Immature natural killer cell (primary cell): ENCODE results near the gene SPSB1. TPM values are rescaled to one million over a fixed set of nuclear protein-coding genes. Genes with fewer than 3 reads are reported as not detected.

ENCODE experiments used
- DNase-seq, 3 donors: peaks; one replicate each; pipeline ENCODE4 v3.0.0; 2022; ENCODE audit warnings: mixed read lengths in 1 of 3
- H3K27ac Mint-ChIP-seq, 6 donors: one replicate each; pipeline ENCODE4 v1.8.0; 2020; ENCODE audit warnings: mixed read lengths in 6 of 6, mild to moderate bottlenecking in 5 of 6, inconsistent platforms in 4 of 6, moderate library complexity in 3 of 6
- H3K27me3 Mint-ChIP-seq, 3 donors: one replicate each; pipeline ENCODE4 v1.8.0; 2020 to 2021; ENCODE audit warnings: low read depth in 3 of 3, mild to moderate bottlenecking in 3 of 3, mixed read lengths in 3 of 3, moderate library complexity in 3 of 3, inconsistent platforms in 1 of 3
- H3K36me3 Mint-ChIP-seq, 3 donors: one replicate each; pipeline ENCODE4 v1.8.0; 2020; ENCODE audit warnings: mixed read lengths in 3 of 3, inconsistent platforms in 2 of 3, mild to moderate bottlenecking in 2 of 3
- H3K4me1 Mint-ChIP-seq, 2 donors: one replicate each; pipeline ENCODE4 v1.8.0; 2020; ENCODE audit warnings: inconsistent platforms in 2 of 2, mild to moderate bottlenecking in 2 of 2, mixed read lengths in 2 of 2, moderate library complexity in 1 of 2
- H3K4me3 Mint-ChIP-seq, 5 donors: one replicate each; pipeline ENCODE4 v1.8.0; 2020; ENCODE audit warnings: mild to moderate bottlenecking in 5 of 5, mixed read lengths in 5 of 5, inconsistent platforms in 3 of 5, moderate library complexity in 3 of 5
- H3K9me3 Mint-ChIP-seq, 6 donors: one replicate each; pipeline ENCODE4 v1.8.0; 2020; ENCODE audit warnings: mild to moderate bottlenecking in 6 of 6, mixed read lengths in 6 of 6, inconsistent platforms in 4 of 6, moderate library complexity in 3 of 6
- polyA plus RNA-seq, 3 donors: library from polyadenylated mRNA; unstranded; fragments of 300-500 nt; fragmentation: Illumina TruSeq; gene quantifications; one replicate each; pipeline ENCODE4 v1.2.3, GENCODE V29; 2021

The SPSB1 gene
- polyA plus RNA-seq, 3 donors from 2014 or later = 2.4 to 6.6 TPM; not detected in 1

DNA sequence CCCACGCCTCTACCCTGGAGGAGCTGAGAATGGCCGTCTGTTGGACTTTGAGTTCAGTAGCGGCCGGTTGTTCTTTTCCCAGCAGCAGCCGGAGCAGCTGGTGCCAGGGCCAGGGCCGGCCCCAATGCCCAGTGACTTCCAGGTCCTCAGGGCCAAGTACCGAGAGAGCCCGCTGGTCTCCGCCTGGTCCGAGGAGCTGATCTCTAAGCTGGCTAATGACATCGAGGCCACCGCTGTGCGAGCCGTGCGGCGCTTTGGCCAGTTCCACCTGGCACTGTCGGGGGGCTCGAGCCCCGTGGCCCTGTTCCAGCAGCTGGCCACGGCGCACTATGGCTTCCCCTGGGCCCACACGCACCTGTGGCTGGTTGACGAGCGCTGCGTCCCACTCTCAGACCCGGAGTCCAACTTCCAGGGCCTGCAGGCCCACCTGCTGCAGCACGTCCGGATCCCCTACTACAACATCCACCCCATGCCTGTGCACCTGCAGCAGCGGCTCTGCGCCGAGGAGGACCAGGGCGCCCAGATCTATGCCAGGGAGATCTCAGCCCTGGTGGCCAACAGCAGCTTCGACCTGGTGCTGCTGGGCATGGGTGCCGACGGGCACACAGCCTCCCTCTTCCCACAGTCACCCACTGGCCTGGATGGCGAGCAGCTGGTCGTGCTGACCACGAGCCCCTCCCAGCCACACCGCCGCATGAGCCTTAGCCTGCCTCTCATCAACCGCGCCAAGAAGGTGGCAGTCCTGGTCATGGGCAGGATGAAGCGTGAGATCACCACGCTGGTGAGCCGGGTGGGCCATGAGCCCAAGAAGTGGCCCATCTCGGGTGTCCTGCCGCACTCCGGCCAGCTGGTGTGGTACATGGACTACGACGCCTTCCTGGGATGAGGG, 28.5 kb upstream of the SPSB1 start:
- DNase-seq = no peak
- no peaks in the 10 kb centered on the region for H3K9me3 Mint-ChIP-seq
- H3K27ac Mint-ChIP-seq = no peak overlapping the region
- H3K4me1 Mint-ChIP-seq = peaks cover 18 to 25% of the 10 kb centered on the region in 2 donors
- H3K27me3 Mint-ChIP-seq = peaks cover 0 to 2% (median 1%) of the 10 kb centered on the region in 3 donors
- peaks cover 7 to 14% (median 8%) of the 10 kb centered on the region in 3 donors for H3K36me3 Mint-ChIP-seq
- no peak overlapping the region for H3K4me3 Mint-ChIP-seq

DNA sequence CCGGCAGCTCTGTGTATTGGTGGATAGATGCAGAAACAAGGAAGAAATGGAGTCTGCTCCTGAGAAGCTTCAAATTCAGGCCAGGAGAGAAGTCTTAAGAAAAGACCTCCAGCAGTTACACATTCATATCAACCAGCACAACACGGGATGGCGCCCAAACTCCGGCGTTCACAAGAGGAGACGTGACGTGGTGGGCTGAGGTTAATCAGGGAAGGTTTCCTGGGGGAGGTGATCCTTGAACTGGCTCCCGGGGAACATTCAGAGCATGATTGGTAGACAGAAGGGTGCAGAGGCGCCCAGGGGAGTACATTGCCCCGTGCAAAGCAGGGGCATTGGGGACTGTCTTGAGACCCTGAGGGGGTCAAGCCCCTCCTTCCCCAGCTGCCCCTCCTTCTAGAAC, 27.7 kb upstream of the SPSB1 start:
- Mint-ChIP-seq H3K36me3 (peaks cover 7 to 14% (median 8%) of the 10 kb centered on the region in 3 donors), H3K4me1 (peaks cover 10 to 17% of the 10 kb centered on the region in 2 donors), H3K27ac (peak overlapping the region in 1 of 6 donors; percentile 61)

DNA sequence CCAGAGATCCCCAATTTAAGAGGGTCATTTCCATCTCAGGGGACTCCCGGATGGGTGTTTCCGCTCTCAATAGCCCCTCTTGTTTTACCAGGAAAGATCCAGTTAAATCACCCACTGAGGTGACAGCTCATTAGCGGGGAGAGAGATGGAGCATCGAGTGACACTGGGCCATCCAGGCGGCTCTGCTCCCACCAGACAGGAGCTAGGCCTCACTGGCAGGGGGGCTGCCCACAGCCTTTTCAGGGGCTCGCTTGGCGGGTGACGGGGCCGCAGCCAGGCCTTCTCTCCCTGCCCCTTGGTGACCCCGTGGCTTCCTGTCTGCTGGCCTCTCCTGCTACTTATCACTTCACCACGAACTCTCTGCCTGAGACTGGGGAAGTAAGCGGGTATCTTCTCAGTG, 26.7 kb upstream of the SPSB1 start:
- Mint-ChIP-seq H3K9me3 (no peaks in the 10 kb centered on the region), H3K36me3 (peaks cover 7 to 13% (median 8%) of the 10 kb centered on the region in 3 donors), H3K27me3 (peaks cover 0 to under 1% (median 0%) of the 10 kb centered on the region in 3 donors), H3K27ac (no peak overlapping the region), H3K4me3 (no peak overlapping the region), H3K4me1 (peaks cover 6 to 8% of the 10 kb centered on the region in 2 donors)
- no peak for DNase-seq

More for the DNA sequence above, 27.7 kb upstream of the SPSB1 start:
- no peaks in the 10 kb centered on the region for H3K9me3 Mint-ChIP-seq
- no peak overlapping the region for H3K4me3 Mint-ChIP-seq
- no peak for DNase-seq
- peaks cover 0 to 2% (median 1%) of the 10 kb centered on the region in 3 donors for H3K27me3 Mint-ChIP-seq

DNA sequence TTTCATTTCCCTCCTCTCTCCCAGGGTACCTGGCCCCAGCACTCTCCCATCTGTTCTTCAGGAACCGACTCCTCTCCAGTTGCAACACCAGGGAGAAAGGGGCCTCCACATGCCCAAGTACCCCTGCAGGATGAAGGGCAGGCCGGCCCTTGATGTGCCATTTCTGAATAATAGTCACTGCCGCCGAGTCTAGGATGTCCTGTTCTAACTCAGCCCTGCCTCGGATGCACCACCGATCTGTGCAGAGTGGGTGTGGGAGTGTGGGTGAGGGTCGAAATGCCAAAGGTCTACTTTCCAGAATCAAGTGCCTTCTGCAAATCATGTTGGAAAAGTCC, 25.4 kb upstream of the SPSB1 start:
- Mint-ChIP-seq H3K4me3 (no peak overlapping the region), H3K9me3 (no peaks in the 10 kb centered on the region), H3K27me3 (no peaks in the 10 kb centered on the region), H3K27ac (no peak overlapping the region), H3K4me1 (peaks cover 6% of the 10 kb centered on the region in 2 donors), H3K36me3 (peaks cover 7 to 13% (median 8%) of the 10 kb centered on the region in 3 donors)
- no peak for DNase-seq

DNA sequence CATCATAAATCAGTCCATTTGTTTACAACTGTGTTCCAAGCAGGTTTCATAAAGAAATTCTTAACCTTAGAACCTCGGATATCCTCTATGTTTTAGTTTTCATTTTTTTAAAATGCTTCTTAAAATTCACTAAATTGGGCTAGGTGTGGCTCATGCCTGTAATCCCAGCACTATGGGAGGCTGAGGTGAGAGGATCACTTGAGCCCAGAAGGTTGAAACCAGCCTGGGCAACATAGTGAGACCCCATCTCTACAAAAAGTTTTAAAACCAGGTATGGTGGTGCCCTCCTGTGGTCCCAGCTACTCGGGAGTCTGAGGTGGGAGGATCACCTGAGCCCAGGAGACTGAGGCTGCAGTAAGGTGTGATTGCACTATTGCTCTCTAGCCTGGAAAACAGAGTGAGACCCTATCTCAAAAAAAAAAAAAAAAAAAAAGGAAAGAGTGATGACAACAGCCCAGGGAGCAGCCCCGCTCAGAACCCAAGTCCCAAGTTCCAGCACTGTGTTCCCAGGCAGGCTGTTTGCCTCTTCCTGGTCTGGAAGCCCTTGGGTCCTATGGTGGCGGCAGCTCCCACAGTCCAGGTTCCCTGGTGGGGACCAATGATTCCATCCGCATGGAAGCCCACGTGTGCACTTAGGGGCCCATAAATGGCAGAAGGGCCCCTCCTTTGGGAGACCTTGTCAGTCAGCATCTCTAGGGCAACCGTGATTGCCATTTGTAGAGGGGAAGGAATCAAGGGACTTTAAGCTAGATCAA, 24.7 kb upstream of the SPSB1 start:
- DNase-seq = no peak

DNA sequence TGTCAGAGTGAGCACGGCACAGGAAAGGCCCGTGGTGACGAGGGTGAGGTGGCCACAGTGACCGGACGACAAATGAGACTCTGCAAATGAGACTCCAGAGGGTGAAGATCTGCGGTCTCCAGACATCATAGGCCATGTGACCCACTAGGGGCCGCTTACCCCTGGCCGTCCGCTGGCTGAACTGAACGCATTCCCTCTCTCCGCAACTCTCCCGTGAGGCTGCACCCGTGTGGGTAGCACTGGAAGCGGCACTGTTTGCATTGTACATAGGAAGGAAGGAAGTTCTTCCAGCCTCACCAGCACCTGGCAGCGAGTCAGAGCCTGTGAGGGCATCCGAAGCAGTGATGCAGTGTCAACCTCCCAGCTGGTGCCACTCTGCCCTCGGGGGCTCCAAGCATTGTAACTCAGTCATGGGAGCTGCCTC, 23.6 kb upstream of the SPSB1 start:
- Mint-ChIP-seq H3K36me3 (peaks cover 7 to 13% (median 8%) of the 10 kb centered on the region in 3 donors), H3K4me3 (no peak overlapping the region), H3K9me3 (no peaks in the 10 kb centered on the region), H3K4me1 (peaks cover 6% of the 10 kb centered on the region in 2 donors), H3K27me3 (no peaks in the 10 kb centered on the region), H3K27ac (peak overlapping the region in 1 of 6 donors; percentile 17)
- no peak for DNase-seq

More for the DNA sequence above, 24.7 kb upstream of the SPSB1 start:
- Mint-ChIP-seq H3K27ac (no peak overlapping the region), H3K9me3 (no peaks in the 10 kb centered on the region), H3K36me3 (peaks cover 7 to 13% (median 8%) of the 10 kb centered on the region in 3 donors), H3K27me3 (no peaks in the 10 kb centered on the region), H3K4me1 (peaks cover 6% of the 10 kb centered on the region in 2 donors), H3K4me3 (no peak overlapping the region)

DNA sequence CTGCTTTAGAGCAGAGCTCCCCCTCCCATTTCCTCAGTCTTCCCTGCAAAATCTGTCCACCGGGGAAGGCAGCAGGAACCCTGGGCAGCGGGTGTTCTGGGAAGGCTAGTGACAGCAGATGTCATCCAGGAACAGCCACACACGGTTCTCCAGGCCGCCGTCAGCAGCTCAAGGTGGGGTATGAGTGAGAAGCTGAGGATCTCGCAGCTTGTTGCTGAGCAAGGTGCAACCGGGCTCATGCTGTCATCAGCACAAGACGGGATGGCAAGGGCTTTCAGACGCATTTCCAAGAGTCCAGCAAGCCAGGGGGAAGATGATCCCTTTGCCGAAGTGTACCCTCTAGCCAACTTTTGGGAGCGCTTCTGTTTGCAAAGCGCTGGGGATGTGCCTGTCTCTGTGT, 23.0 kb upstream of the SPSB1 start:
- Mint-ChIP-seq H3K4me1 (peaks cover 6% of the 10 kb centered on the region in 2 donors), H3K27ac (no peak overlapping the region), H3K27me3 (no peaks in the 10 kb centered on the region), H3K9me3 (no peaks in the 10 kb centered on the region), H3K36me3 (peaks cover 7 to 13% (median 8%) of the 10 kb centered on the region in 3 donors), H3K4me3 (no peak overlapping the region)
- DNase-seq = no peak

DNA sequence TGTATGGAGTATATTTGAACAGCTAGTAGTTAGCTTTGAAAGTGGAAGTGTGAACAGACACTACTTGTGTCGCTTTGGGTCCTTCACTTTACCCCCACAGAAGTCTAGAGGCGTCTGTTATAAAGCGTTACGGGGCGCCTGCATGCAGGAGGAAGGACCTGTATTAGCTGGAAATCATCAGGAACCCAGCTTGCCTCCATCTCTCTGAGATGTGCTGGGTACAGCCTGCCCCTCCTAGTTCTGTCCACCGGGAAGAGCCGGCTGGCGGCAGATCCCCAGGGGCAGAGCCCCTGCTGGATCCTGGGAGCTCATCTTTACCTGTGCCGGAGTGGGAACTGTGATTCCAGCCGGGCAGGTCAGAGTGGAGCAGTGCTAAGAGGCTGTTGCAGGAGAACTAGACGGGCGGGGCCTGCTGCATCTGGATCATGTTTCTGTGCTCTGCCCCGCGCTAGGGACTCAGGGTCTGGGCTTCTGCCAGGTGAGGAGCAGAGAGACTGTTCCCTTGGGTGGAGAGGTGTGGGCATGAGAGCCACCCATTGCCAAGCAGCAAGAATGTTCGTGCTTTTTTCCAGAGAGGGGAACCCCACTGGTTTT, 22.3 kb upstream of the SPSB1 start:
- DNase-seq = no peak
- no peaks in the 10 kb centered on the region for H3K27me3 Mint-ChIP-seq

DNA sequence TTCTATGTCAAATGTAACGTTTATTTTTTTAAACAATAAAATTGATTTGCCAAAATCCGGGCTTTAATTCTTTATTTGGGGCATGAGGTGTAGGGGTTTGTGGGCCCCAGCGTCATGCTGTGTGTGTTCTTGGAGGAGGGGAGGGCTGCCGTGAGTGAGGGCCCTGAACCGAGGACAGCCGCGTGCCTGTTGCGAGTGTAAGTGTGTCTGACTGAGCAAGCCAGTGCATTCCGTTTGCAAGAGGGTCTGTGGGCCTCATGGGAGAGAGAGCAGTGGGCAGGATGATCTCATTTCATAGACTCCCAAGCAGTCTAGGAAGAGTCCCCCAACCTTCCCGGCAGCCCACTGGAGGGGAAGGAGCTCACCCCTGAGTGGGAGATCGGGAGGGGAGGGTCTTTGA, 21.4 kb upstream of the SPSB1 start:
- DNase-seq = no peak
- Mint-ChIP-seq H3K4me3 (no peak overlapping the region), H3K36me3 (peaks cover 0 to 3% (median 0%) of the 10 kb centered on the region in 3 donors), H3K4me1 (peaks cover 18 to 21% of the 10 kb centered on the region in 2 donors), H3K27ac (no peak overlapping the region), H3K9me3 (no peaks in the 10 kb centered on the region), H3K27me3 (no peaks in the 10 kb centered on the region)

More for the DNA sequence above, 22.3 kb upstream of the SPSB1 start:
- Mint-ChIP-seq H3K4me3 (no peak overlapping the region), H3K9me3 (no peaks in the 10 kb centered on the region), H3K36me3 (peaks cover 1 to 8% (median 4%) of the 10 kb centered on the region in 3 donors), H3K27ac (no peak overlapping the region), H3K4me1 (peaks cover 11 to 12% of the 10 kb centered on the region in 2 donors)

DNA sequence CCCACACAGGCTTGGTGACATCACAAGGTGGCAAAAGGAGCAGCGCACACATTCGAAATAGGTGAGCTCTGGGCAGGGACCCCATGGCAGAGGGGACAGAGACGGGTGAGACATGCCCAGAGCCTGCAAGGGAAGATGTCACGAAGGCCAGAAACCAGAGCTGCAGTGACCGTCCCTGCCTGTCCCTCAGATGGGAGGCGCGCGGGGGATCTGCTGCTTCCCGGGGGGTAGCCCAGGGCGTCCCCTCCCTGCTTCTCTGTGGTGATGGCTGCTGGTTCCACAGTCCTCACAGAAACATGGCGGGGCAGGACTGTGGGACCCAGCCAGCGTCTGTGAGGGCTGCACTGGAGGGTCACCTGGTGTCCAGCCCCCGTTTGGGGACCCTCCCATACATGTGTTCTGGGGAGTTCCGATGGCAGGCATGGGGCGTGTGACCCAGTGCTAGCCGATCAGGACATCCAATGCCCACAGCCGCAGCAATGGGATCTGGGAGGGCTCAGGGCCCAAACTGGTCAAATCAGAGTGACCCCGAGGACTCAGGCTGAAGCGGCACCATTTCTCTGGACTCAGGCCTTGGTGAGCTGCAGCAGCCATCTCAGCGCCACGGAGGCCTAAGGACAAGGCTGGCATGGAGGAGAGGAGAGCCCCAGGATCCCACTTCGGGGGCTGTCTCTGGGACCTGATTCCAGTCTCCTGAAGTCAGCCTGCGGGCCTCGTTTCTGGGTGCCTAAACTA, 20.7 kb upstream of the SPSB1 start:
- Mint-ChIP-seq H3K4me3 (no peak overlapping the region), H3K27ac (no peak overlapping the region), H3K36me3 (peaks cover 0 to 3% (median 0%) of the 10 kb centered on the region in 3 donors), H3K4me1 (peaks cover 17 to 23% of the 10 kb centered on the region in 2 donors), H3K27me3 (peaks cover 0 to 2% (median 0%) of the 10 kb centered on the region in 3 donors), H3K9me3 (no peaks in the 10 kb centered on the region)
- no peak for DNase-seq

DNA sequence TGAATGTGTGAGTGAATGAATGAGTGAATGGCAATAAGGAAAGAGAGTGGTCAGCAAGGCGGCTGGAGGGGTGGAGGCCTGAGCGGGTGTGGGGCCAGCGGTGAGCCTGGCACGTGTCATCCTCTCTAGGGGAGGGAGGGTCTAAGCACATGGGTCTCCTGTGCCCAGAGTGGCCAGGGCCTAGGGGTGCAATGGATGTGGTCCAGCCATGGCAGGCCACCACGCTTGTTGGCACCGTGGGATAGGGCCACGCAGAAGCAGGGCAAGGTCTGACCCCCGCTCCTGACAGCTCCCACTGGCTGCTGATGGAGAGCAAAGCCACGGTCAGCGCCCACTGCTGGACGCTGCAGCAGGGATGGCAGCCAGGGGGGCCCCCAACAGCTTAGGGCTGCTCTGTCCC, 19.5 kb upstream of the SPSB1 start:
- no peak for DNase-seq
- H3K4me1 Mint-ChIP-seq = peaks cover 14 to 16% of the 10 kb centered on the region in 2 donors
- H3K9me3 Mint-ChIP-seq = no peaks in the 10 kb centered on the region
- peaks cover 0 to 3% (median 0%) of the 10 kb centered on the region in 3 donors for H3K36me3 Mint-ChIP-seq
- H3K4me3 Mint-ChIP-seq = no peak overlapping the region
- no peak overlapping the region for H3K27ac Mint-ChIP-seq
- peaks cover 0 to 2% (median 0%) of the 10 kb centered on the region in 3 donors for H3K27me3 Mint-ChIP-seq

DNA sequence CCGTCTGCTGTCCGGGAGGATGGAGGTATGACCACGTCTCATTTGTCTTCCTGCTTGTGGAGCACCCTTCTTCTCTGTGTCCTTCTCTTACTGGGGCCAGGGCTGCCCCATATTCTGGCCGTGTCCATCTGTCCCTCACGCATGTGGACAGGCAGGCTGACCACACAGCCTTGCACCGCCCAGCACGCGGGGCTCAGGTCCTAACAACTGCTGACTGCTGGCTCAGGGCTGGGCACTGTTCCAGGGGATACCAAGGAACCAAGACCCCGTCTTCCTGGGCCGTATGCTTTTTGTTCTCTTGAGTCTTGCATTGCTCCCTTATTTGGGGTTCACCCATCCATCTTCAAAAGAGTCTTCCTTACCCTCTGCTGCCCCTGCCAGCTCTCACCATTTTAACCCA, 17.5 kb upstream of the SPSB1 start:
- no peaks in the 10 kb centered on the region for H3K36me3 Mint-ChIP-seq
- H3K4me1 Mint-ChIP-seq = peaks cover 17 to 30% of the 10 kb centered on the region in 2 donors
- peak overlapping the region in 4 of 6 donors; percentile 1 to 68 (median 18) for H3K27ac Mint-ChIP-seq
- H3K27me3 Mint-ChIP-seq = peaks cover 1 to 2% (median 2%) of the 10 kb centered on the region in 3 donors
- no peak for DNase-seq
- H3K4me3 Mint-ChIP-seq = peak overlapping the region in 2 of 5 donors; percentile 51 to 76
- no peaks in the 10 kb centered on the region for H3K9me3 Mint-ChIP-seq

DNA sequence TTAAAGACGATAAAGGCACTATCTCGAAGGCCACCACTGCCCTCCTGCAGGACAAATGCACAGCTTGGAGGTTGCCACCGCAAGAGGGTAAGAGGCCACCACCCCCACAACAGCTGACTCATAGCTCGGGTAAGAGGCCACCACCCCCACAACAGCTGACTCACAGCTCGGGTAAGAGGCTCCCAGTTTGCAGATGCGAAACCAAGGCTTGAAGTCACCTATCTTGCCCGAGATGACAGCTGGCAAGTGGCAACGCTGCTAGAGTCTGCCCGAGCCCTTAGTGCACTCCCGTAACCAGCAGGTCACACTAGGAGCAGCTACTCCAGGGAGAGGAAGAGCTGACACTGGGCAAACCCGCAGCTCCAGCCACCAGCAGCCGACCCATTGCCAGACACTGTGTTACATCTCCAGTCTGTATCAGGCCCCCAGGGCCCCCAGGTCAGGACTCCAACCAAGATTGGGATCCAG, 17.1 kb upstream of the SPSB1 start:
- Mint-ChIP-seq H3K4me1 (peaks cover 20 to 35% of the 10 kb centered on the region in 2 donors), H3K4me3 (peak overlapping the region in 4 of 5 donors; percentile 2 to 76 (median 32)), H3K9me3 (no peaks in the 10 kb centered on the region), H3K27ac (peak overlapping the region in 5 of 6 donors; percentile 1 to 77 (median 35)), H3K36me3 (no peaks in the 10 kb centered on the region), H3K27me3 (peaks cover 2 to 4% (median 2%) of the 10 kb centered on the region in 3 donors)
- DNase-seq = peak; percentile 23 to 67 (median 57)
